ENCODE results near the gene DERA.

The DERA gene

DNA sequence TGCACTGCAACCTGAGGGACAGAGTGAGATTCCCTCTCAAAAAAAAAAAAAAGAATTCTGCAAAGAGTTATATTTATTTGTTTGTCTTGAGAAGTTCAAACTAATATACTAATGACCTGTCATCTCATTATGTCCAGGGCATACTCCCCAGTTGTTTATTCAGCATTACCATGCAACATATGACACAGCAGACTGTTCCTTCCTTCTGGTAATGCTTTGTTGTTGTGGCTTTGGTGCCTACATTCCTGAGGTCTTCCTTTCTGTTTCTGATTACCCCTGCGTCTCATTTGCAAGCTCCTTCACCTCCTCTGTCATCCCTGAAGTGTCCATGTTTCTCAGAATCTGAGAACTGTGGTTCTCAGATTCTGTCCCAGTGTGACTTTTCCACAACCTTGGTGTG is 55.3 kb downstream of the DERA start:
- peak; percentile 75 for DNase-seq (ENCODE audit: low read depth)

DNA sequence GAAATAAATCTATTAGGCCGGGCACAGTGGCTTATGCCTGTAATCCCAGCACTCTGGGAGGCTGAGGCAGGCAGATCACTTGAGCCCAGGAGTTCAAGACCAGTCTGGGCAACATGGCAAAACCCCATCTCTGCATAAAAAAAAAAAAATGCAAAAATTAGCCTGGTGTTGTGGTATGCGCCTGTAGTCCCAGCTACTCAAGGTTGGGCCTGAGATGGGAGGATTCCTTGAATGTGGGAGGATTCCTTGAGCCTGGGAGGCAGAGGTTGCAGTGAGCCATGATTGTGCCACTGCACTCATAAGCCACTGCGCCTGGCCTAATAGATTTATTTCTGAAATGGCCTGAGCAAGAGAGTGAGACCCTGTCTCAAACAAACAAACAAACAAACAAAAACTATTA is 55.9 kb downstream of the DERA start:
- peak; percentile 36 for DNase-seq (ENCODE audit: low read depth)

DNA sequence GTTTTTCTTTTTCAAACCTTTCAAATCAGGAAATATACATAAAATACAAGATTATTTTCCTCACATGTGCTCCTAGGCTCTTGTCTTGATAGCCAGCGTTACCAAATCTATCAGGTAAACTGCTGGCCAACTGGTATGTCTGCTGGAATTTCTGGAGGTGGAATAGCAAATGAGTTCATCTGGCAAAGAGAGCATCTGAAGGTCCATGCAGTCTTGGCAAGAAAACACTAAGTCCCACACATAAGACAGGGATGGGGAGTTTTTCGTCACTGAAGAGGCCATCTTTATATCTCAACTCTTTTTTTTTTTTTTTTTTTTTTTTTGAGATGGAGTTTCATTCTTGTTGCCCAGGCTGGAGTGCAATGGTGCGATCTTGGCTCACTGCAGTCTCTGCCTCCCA is 60.1 kb downstream of the DERA start:
- no peak for DNase-seq (ENCODE audit: low read depth)

DNA sequence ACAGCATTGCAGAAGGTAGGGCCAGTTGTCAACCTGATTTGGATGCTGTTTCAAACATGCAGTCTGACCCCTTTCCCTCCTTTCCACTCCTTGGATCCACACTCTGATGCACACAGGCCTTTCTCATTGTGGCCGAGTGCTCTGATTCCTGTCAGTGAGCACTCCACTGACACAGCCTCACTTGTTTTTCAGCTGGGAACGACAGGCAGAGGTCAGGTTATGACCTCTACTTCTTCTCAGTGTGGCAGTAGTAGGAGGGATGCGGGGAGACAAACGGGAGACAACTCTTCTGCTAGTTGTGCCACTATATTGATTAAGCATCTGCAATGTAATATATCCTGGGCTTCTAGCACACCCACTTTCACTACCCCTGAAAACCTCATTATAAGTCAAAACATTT is 61.8 kb downstream of the DERA start:
- no peak for DNase-seq (ENCODE audit: low read depth)

DNA sequence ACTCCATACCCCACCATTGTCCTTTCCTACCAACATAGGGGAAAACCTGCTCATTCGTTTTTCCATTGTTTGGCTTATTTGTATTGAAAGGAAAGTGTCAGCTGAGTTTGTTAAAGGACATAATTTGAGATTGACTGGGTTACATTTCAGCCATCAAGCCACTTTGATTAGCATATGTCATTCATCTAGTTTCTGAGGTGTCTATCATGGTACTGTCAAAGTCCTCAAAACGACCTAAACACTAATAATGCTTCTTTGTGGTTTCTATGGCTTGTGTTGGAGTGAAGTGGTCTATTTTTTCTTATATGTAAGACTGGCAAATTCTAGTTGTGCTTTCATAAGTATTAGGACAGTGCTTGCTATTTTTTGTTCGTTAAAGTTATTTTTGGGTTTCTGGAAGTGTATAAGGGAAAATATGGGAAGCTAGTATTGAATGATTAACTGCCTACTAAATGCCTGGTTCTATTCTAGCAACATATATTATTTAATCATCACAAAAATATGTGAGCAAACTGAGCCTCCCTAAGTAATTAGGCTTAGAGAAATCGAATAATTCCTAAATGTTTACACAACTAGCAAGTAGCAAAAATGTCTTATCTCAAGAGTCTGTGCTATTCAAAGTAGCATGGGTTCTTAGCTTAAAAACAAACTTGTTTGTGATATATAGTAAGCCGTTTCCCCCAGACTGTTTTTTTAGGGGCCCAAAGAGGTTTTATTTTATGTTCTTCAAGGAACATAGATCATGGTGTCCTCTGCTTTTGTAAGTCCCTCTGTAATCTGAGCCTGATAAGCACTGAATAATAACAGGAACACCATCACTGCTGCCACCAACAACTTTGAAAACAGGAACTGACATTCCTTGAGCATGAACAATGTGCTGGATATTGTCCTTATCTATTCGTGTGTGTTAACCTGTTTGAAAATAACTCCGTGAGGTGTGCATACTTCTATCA is 67.1 kb downstream of the DERA start:
- DNase-seq (ENCODE audit: low read depth), result peak; percentile 83

DNA sequence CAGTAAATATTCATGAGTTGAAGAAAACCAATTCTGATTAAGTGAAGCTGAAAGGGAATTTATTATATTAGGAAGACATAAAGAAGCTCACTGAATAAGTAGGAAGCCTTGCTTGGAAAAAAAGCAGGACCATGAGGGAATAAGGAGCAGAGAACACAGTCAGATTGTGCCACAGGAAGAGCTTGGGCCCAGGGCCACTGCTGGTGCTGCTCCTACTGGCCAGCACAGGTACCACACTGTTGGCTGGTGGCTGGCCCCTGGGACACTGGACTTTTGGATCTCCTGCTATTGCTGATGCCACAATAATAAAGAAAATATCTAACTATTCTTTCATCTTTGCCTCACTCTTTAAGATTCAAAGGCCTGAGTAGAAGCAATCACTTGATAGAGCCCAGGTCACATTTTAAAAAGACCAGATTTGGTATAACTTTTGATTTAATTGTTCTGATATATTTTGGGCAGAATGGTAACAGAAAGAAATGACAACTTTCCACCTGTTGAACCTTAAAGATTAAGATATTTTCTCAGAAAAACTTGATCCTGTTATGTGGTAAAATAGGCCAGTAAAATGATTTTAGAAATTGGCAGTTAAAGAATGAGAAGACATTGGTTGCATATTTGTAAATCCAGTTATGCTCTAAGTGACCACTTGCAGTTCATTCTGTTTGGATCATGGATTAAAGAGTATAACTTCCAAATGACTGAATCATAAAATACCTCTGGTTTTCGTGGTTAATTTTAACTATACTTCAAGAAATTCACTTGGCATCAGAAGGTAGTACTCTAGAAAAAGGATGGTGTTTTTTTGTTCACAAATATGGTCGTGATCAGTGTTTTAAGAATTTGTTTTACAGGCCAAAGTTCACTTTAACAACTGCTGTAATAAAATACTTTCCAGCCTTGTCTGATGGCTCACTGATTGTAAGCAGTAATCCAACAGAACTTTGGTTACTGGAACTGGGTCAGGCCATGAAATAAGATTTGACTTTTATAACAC is 68.3 kb downstream of the DERA start:
- DNase-seq (ENCODE audit: low read depth), result peak; percentile 89

DNA sequence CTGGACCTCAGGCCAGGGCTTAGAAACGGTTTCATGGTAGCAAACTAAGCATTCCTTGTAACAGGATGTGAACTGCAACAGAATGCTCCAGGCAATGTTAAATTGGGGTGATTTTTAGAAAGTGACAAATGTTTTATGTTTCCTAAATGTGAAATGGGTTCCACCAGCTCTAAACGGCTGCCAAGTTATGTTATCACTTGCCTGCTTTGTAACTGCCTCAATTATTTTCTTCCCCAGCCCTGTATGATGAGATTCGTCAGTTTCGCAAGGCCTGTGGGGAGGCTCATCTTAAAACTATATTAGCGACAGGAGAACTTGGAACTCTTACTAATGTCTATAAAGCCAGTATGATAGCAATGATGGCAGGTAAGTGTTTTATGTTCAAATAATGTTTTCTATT is 70.9 kb downstream of the DERA start:
- DNase-seq (ENCODE audit: low read depth), result peak; percentile 35

DNA sequence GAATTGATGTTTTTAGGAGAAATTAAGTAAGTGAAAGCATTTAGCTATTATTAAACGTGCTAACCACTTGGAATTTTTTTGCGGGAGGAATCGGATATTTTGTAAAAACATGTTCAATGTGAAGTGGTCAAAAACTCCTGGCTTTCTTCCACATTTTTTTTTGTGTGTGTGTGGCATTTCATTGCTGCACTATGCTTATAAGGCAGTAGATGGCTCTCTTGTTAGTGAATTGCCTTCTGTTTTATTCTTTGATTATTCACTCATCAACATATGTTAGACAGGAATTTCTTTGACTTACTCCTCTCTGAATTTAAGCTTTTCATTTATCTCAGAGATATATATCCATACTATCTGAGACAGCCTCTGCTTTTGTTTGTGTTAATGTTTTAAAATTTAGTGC is 71.3 kb downstream of the DERA start:
- peak; percentile 57 for DNase-seq (ENCODE audit: low read depth)

DNA sequence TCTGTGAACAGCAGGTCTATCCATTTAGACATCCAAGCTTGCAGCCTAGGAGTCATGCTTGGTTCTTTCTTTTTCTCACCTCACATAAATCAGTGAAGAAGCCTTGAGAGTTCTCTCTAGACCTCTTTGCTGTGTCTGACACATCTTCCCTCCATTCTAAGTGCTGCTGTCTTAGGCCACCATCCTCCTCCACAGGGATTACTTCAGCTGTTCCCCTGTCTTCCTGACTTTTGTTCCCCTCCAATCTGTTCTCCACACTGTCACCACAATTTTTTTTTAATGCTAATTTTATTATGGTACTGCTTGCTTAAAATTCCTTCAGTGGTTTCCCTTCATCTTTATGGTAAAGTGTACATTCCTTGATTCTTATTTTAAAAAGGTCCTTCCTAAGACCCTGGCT is 71.8 kb downstream of the DERA start:
- peak; percentile 39 for DNase-seq (ENCODE audit: low read depth)

DNA sequence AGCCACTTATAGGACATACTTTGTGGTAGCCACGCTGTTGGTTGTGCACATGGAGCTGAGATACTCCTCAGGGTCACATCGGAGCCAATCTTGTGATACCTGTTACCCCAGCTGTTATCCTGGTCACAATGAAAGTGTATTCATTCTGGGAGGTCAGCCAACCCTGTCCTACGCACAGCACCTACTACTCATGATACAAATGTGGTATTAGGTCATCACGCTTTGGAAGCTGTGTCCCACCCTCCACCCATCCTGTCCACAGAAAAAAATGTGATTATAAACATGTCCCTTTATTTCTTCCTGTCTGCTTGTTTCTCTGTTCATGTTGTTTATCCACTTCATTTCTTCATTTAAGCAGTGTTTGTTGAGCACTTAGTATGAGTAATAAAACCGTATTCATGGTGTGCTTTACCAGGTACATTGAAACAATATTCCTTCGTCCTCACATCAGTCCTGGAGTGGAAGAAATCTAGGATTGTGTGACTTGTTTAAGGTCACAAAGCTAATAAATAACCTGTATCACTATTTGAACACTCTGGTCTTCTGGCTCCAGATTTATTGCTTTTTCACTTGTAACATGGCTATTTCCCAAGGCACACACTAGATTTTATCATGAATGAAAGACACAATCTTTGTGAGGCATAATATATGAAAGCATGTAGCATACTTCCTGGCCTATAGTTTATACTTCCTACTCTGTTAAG is 73.1 kb downstream of the DERA start:
- DNase-seq (ENCODE audit: low read depth), result no peak

DNA sequence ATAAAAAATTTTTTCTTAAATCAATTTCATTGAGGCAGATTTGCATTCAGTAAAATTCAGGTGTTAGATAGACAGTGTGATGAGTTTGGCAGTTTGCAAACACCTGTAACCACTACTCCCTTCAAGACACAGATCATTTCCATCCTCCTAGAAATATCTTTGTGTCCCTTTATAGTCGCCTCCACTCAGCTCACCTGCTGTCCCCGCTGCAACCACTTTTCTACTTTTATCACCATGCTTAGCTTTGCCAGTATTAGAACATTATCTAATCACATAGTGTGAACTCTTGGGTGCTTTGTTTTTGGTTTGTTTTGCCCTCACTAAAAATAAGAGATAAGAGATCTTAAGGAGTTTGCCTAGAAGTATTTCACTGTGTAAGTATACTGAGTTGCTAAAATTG is 73.8 kb downstream of the DERA start:
- DNase-seq (ENCODE audit: low read depth), result no peak

DNA sequence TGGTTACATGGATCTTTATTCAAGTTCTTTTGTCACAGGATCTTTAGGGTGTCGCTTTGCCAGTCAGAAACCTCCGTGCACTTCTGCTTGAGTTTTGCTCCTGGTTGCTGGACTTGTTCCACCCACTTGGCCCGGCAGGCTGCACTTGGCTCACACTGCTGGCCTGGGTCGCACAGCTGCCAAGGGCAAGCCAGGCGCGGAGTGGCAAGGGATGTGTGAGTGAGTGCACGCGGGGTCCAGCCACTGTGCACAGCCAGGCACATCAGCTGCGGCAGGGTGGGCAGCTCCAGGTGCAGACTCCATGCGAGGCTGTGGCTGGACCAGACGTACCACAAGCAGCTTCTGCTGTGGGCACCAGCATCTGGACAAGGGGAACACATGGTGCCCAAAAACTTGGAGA is 76.6 kb downstream of the DERA start:
- DNase-seq (ENCODE audit: low read depth), result no peak

DNA sequence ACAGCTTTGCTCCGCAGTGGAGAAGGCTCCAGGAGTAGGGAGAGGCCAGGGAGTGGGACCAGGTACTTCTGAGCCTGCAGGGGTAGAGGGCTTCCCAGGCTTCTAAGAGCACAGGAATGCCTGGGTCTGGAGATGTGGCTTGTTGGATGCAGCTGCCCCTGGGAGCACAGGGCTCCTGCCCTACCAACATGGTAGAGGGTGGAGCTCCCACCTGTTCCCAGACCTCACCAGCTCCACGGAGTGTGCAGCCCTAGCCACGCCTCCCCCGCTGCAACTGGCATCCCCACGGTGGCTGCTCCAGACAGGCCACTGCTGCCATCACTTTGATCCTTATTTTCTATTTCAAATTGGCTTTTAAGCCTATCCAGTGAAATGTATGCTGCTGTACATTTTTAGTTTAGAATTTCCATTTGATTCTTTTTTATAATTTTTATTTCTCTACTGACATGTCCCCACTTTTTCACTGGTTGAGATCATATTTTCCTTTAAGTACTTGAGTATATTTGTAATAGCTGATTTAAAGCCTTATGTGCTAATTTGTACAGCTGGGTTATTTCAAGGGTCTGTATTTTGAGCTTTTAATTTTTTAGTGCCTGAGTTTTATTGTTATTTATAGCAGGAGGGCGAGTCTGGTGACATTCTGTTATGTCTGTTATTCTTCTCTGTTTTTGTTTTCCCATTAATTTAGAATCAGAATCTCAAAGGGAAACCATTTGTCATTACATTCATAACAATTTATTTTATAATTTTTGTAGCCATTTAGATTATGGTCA is 78.0 kb downstream of the DERA start:
- no peak for DNase-seq (ENCODE audit: low read depth)

DNA sequence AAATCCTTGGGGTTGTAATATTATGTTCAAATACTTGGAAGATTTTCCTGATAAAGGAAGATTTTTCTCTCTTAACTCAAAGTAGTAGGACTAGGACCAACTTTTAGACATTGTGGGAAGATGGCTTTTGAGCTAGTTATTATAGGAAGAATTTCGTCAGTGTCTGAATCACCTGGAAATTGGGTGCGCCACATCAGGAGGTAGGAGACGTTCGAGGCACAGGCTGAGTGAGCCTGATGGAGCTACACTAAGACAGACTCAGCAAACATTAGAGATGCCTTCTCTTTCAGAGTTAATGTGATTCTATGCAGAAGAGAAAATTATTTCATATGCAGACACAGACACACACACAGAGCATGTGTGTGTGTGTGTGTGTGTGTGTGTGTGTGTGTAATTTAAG is 84.7 kb downstream of the DERA start:
- no peak for DNase-seq (ENCODE audit: low read depth)

DNA sequence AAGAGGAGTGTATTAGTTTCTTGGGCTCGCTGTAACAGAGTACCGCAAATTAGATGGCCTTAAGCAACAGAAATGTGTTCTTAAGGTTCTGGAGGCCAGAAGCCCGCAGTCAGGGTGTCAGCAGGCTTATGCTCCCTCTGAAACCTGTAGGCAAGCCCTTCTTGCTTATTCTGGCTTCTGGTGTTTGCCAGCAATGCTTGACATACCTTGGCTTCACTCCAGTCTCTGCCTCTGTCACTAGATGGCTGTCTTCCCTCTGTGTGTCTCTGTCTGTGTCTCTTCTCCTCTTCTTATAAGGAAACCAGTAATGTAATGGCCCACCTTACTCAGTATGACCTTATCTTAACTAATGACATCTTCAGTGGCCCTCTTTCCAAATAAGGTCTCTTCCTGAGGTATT is 85.1 kb downstream of the DERA start:
- DNase-seq (ENCODE audit: low read depth), result no peak

DNA sequence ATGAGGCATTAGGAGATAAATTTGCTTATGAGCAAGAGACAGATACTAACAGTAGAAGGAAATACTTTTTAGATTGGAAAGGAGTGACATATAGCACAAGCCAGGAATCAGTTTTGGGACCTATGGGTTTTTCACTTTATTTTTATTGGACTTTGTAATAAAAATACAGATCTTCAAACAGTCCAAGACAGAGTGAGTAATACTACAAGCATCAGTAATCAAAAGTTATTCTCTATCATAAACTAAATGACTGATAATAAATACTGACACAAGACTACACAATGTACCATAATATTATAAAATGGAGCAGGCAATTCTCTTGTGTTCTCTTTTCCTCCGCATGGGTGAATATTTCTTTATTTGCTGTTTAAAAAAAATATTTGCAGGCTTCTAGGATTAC is 85.8 kb downstream of the DERA start:
- DNase-seq (ENCODE audit: low read depth), result no peak

DNA sequence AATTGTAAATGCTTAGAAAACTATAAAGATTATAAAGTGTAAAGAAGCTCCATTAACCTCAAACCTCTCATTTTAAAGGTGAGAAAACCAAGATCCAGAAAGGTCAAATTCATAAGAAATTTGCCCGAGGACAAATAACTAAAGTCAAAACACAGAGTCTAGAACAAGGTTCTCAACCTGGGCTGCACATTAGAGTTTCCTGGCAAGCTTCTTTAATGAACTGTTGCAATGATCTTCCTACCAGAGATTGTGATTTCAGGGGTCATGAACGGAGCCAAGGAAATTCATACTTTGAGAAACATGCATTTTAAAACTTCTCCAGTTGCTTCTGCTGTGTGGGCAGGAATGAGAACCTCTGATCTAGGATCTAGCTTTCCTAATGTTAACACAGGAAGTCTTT is 86.8 kb downstream of the DERA start:
- no peak for DNase-seq (ENCODE audit: low read depth)

DNA sequence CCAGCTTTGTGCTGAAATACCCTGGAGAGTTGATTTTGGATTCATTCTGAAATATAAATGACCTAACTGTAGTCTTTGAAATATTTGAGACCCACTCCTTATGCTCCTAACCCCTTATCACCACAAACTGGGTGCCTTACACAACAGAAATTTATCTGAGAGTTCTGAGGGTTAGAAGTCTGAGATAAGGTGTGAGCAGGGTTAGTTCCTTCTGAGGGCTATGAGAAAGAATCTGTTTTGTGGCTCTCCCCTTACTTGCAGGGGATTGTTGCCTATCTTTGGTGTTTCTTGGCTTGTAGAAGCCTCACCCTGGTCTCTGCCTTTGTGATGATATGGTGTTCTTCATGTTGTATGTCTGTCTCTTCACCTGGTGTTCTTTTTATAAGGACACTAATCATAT is 91.7 kb downstream of the DERA start:
- peak; percentile 30 for DNase-seq (ENCODE audit: low read depth)

DNA sequence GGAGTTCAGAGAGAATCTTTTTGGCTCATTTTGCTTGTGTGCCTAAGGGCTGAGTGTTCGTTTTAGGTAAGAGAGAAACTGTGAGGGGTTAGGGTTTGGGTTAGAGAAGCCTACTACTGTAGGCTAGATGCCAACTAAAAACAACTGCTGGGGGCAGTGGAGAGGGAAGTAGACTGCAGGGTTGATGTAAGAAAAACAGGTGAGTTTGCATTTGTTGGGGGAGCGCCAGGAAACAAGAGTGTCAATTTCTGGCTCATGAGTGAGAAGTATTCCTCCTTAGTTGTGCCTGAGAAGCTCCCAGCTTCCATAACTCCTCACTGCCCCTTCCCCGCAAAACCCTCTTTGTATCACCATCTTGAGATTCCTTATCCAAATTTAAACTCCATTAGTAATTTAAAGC is 92.3 kb downstream of the DERA start:
- no peak for DNase-seq (ENCODE audit: low read depth)

DNA sequence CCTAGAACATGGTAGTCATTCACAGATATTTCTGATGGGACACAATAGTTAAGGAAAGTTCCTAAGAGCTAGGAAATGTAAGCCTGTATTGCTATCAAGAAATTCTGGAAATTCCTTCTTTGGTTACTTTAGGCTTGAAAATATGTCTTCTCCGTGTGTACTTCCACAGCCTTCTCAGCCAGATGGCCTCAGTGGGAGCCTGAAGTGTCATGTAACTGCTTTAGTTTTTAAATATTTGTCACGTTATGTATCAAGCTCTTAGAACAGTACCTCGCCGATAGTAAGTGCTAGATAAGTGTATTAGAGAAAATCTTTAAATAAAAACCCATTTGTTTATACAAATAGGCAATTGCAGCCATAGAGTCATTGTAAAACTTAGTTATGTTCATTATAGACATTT is 95.6 kb downstream of the DERA start:
- DNase-seq (ENCODE audit: low read depth), result no peak

DNA sequence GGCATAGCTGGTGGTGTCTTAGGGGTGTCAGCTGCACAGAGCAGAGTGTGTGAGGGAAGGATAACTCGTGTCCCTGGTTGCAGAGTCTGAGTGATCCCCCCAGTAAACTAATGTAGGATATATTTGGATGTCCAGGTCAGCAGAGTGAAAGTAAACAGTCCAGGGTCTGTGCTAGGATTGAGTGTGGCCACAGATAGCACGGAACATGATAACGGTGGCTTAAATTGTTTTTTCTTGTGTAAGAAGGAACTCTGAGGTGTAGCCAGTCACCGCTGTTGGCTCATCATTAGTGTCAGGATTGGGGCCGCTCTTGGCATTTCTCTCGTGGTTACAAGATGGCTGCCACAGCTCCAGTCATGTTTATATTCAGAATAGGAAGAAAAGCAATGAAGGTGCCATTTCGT is 97.3 kb downstream of the DERA start:
- peak; percentile 80 for DNase-seq (ENCODE audit: low read depth)

All from amniotic epithelial cell (primary cell).